Ecto neural progenitor cell (in vitro differentiated cells): Measurements from ENCODE around the gene RAPGEF6.

Experiments used
- DNase-seq: peaks from one replicate; pipeline ENCODE4 v3.0.0-alpha.2; 2018; ENCODE audit warnings: low spot score

Gene RAPGEF6

DNA sequence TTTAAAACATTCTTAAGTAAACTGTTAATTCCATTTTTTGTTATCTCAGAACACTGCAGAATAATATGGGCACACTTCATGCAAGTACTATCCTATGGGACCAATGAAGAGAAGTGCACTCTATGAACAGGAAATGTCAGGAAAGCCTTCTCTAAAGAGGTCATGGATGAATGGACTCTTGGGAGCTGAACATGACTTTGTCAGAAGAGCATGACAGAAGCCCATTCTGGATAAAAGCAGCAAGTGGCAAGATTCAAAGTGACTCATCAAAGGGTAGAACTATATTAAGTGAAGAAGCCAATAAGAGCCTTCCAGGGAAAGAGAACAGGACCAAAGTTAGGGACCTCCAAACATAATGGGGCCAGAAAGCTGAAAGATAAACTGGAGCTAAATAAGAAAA lies 94.0 kb downstream of the RAPGEF6 start:
- DNase-seq = no peak

GRCh38 chr5:131539251-131539650 lies 95.8 kb downstream of the RAPGEF6 start:
- DNase-seq = no peak

DNA sequence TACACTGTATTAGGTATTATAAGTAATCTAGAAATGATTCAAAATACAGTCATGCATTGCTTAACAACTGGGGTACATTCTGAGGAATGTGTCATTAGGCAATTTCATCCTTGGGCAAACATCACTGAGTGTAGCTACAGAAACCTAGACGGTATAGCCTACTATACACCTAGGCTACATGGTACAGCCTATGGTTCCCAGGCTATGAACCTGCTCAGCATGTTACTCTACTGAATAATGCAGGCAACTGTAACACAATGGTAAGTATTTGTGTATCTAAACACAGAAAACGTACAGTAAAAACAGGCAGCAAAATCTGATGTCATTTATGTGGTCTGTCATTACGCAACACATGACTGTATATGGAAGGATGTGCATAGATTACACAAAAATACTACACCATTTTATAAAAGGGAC lies 96.8 kb downstream of the RAPGEF6 start:
- DNase-seq = no peak

GRCh38 chr5:131536850-131537448 lies 98.1 kb downstream of the RAPGEF6 start:
- DNase-seq = no peak

GRCh38 chr5:131536211-131536826 lies 98.7 kb downstream of the RAPGEF6 start:
- DNase-seq = no peak

DNA sequence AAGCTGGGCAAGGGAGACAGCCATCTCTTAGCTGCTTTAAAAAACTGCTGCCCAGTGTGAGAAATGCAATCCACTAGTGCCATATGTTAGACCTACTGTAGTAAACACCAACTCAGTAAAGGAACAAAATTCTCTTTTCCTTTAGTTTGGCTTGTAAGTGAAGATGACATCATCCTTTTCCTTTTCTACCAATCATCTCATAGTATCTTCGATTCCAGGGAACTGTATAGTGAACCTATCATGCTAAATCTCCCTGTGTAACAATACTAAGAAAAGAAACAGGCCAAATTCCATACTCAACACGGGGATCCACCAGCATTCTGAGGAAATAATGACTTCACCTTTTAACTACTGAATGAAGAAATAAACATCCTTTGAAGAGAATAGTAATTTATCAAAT lies 100.1 kb downstream of the RAPGEF6 start:
- no peak for DNase-seq

GRCh38 chr5:131533836-131534235 lies 101.2 kb downstream of the RAPGEF6 start:
- DNase-seq = no peak

- no peak for DNase-seq
These were observed 102.9 kb downstream of the RAPGEF6 start for GRCh38 chr5:131532031-131532640.

DNA sequence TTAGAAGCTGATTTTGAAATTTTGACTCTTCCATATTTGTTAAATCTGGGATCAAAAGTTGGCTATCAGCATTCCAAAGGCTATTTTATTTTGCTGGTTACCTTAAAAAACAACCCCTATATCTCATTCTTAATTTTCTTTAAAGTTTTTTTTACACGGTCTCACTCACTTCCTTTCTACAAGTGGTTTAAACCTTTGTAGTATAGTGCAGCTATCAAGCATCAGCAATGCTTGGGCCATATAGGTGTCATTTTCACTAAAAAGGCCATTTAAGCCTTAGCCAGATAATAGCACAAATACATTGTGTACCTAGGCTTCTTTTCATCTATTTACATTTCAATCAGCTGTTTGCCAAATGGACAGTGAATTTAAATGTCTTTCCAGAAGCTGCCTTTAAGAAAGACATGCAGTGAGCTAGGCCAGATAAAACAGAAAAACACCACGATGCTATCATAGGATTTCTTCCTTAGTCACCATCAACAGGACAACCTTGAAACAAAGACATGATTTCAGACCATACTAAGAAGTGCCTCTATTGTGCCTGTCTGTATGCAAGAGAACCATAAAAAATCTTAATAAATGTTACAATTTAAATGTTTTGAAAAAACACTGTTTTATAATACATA lies 104.2 kb downstream of the RAPGEF6 start:
- DNase-seq = no peak

GRCh38 chr5:131528682-131529081 lies 106.3 kb downstream of the RAPGEF6 start:
- no peak for DNase-seq

DNA sequence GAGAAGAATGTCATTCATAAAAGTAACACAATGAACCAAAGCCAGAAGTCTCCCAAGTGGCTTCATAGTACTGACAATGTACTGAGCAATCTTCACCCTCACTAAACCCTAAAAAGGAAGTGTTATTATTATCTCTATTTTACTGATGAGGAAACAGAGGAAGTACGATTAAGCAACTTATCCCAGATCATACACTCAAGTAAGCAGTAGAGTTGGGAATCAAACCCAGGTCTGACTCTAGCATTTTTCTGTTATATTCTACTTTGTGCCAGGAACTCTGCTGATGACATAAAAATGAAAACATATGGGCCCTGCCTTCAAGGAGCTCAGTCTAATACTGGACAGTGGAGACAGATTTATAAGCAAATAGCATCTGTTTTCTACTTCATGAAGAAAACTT lies 109.2 kb downstream of the RAPGEF6 start:
- DNase-seq = no peak

DNA sequence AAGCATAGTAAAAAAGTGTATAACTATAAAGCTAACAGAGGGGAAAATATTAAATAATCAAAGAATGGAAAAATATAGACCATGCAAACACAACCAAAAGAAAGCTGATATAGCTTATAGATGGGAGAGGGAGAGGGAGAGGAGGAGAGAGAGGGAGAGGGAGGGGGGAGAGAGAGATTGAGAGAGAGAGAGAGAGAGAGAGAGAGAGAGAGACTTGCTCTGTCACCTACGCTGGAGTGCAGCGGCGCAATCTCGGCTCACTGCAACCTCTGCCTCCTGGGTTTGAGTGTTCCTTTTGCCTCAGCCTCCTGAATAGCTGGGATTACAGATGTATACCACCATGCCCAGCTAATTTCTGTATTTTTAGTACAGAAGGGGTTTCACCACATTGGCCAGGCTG lies 110.6 kb downstream of the RAPGEF6 start:
- no peak for DNase-seq

- DNase-seq = no peak
These were observed 111.4 kb downstream of the RAPGEF6 start for GRCh38 chr5:131523500-131524185.

DNA sequence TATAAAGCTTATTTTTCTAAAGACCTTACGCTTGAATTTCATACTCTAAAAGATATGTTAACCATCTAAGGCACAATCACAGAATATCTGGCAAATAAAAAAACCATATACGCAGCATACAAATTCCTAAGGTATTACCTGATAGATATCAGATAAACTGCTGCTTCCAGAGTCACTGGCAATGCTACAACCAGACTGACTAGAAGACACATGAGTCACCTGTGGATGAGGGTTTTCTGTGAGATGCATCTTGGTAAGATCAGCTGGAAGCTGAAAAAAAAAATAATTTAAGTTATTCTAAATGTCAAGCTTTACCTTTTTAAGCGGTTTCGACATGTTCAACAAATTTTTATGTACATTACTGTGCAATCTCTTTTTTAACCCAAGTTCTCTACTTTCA lies 113.8 kb downstream of the RAPGEF6 start:
- no peak for DNase-seq

DNA sequence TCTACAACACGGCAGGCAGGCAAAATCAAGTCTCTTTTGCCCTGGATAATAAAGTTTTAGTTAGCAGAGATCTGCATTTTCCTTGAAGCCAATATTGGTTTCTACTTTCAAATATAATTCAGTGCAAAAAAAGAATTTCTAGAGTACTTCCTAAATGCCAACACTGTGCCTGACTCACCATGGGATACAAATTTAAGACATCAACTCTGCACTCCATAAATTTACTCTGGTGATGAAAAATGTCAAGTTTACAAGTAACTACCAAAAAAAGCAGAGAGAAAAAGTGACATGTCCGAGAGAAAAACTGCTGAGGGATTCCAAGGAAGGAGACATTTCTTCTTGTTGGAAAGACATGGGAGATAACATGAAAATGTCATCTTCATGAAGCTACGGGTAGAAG lies 119.7 kb downstream of the RAPGEF6 start:
- DNase-seq = no peak

GRCh38 chr5:131514316-131515283 lies 120.4 kb downstream of the RAPGEF6 start:
- no peak for DNase-seq

DNA sequence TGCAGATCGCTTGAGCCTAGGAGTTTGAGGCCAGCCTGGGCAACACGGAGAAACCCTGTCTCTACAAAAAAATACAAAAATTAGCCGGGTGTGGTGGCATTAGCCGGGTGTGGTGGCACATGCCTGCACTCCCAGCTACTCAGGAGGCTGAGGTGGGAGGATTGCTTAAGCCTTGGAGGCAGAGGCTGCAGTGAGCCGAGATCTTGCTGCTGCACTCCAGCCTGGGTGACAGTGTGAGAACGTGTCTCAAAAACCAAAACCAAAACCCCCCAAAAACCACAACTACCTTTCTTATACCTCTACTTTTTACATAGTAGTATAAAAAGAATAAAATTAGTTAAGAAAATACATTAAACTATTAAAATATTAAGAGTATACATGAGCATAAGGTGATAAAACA lies 121.2 kb downstream of the RAPGEF6 start:
- DNase-seq = no peak

- DNase-seq = no peak
These were observed 123.1 kb downstream of the RAPGEF6 start for GRCh38 chr5:131511934-131512333.

- DNase-seq = no peak
These were observed 125.2 kb downstream of the RAPGEF6 start for GRCh38 chr5:131509801-131510200.

DNA sequence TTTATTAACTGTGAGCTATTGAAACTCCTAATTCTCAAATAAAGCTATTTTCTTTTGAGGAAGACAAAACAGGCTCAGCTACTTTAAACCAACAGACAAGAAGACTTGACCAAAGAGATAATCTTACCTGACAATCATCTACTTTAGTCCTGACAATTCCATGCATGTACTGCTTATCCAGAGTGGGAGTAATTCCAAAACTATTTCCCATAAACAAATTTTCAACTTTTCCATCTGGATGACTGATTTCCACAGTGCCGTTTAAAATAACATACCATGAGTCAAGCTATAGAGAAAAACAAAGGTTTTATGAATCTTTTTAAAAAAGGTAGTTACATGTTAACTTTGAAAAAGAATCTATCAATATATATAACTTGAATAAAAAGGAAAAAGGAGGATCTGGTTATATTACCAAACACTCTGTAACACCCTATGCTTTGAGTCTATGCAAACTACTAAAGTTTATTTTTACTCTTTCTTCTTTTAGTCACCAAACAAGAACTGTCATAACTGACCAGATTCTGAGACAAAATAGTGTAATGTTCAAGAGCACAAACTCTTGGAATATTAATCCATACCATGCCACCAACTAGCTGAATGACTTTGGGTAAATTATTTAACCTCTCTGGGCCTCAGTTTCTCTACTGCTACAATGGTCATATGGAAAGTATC lies 129.7 kb downstream of the RAPGEF6 start:
- DNase-seq = no peak

DNA sequence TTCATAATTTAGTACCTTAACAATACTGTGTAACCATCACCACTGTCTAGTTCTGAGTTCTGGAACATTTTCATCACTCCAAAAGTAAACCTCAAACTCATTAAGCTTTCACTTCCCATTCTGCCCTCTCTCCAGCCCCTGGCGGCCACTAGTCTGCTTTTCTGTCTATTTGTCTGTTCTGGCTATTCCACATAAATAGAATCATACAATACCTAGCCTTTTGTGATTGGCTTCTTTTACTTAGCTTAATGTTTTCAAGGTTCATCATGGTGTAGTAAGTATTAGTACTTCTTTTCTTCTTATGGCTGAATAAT lies 138.7 kb downstream of the RAPGEF6 start:
- no peak for DNase-seq
